H1 (cell line): ENCODE data around the gene HLF.

ENCODE experiments used
- CTCF ChIP-seq, 3 experiments: IDR thresholded peaks; 1 replicate in 2 of 3; 2 replicates in 1 of 3; pipeline versions ENCODE4 v1.5.1 to v1.6.1; 2011; ENCODE audit warnings: low read length in 3 of 3, mild to moderate bottlenecking in 3 of 3, inconsistent platforms in 2 of 3, low read depth in 1 of 3, moderate library complexity in 1 of 3; ENCODE audit not compliant: insufficient read depth in 1 of 3; ENCODE audit errors: control extremely low read depth in 1 of 3
- RBBP5 ChIP-seq: IDR thresholded peaks from 2 replicates; pipeline ENCODE4 v1.7.1; 2012; ENCODE audit warnings: low read depth, mild to moderate bottlenecking, inconsistent platforms, low read length, moderate library complexity, borderline replicate concordance
- TAF1 ChIP-seq: IDR thresholded peaks from 2 replicates; pipeline ENCODE4 v1.6.1; 2011; ENCODE audit warnings: mild to moderate bottlenecking, low read depth, low read length
- TF ChIP-seq, protein P1 (sequence below): IDR thresholded peaks from 2 replicates; pipeline ENCODE4 v1.6.1; 2011; ENCODE audit warnings: low read depth, mild to moderate bottlenecking, low read length; ENCODE audit not compliant: insufficient read depth

DNA sequence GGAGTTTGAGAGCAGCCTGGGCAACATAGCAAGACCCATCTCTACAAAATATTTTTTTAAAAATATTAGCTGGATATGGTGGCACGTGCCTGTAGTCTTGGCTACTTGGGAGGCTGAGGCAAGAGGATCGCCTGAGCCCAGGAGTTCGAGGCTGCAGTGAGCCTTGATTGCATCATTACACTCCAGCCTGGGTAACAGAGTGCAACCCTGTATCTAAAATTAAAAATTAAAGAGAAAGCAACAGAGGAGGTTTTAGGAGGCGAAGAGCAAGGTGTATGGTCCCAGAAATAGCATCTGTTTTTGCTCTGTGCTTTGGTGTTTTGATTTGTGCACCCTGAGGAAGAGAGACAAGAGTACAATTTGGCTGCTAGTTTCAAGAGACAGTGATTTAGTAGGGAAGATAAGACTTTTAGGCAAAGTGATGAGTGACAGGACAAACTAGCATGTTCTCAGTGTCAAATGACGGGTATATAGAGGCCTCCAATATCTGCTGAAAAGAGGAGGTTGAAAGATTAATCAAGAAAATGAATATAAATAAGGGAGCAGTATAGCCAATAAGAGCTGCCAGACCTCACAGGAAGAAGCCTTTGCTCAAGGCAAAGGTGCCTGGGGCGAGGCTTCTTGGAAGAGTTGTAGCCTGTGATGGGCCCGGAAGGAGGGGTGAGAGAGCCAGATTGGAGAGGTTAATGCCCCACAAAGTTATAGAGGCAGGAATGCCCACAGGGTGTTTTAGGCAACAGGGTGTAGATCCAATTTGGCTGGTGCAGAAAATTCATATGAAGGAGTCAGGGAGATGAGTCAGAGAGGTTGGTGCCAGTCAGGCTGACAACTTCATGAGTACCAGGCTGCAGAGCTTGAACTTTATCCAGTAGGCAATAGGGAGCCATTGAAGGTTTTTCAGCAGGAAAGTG is 11.4 kb downstream of the HLF start:
- TF ChIP-seq, protein P1, sequence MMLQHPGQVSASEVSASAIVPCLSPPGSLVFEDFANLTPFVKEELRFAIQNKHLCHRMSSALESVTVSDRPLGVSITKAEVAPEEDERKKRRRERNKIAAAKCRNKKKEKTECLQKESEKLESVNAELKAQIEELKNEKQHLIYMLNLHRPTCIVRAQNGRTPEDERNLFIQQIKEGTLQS, result no peak
- no peak for TF ChIP-seq TAF1
- TF ChIP-seq RBBP5, result no peak
- TF ChIP-seq CTCF (IDR thresholded peaks at IDR 0.05; ENCODE audit: control extremely low read depth in 1 of 3, insufficient read depth in 1 of 3, low read depth in 1 of 3, low read length in 3 of 3), result no peak
